AG08396 (cell line): ENCODE data around the gene TRPC4AP.

Experiments used
- DNase-seq: peaks from one replicate; pipeline ENCODE4 v3.0.0; 2012; ENCODE audit warnings: low spot score, mixed read lengths

The TRPC4AP gene

GRCh38 chr20:35013421-35014411 lies 78.9 kb downstream of the TRPC4AP start:
- no peak for DNase-seq

GRCh38 chr20:35012227-35013069 lies 80.2 kb downstream of the TRPC4AP start:
- DNase-seq = peak; percentile 18

- DNase-seq = no peak
Measured at GRCh38 chr20:35011589-35012226, 80.9 kb downstream of the TRPC4AP start.

- DNase-seq = peak; percentile 5
Measured at GRCh38 chr20:35010405-35011192, 82.0 kb downstream of the TRPC4AP start.

- no peak for DNase-seq
Measured at GRCh38 chr20:35009665-35010328, 82.8 kb downstream of the TRPC4AP start.

- DNase-seq = peak; percentile 63
Measured at GRCh38 chr20:35008411-35009342, 83.9 kb downstream of the TRPC4AP start.

- no peak for DNase-seq
Measured at GRCh38 chr20:35007891-35008290, 84.7 kb downstream of the TRPC4AP start.

GRCh38 chr20:35007413-35007812 lies 85.2 kb downstream of the TRPC4AP start:
- no peak for DNase-seq

- DNase-seq = no peak
Measured at GRCh38 chr20:35006531-35006971, 86.1 kb downstream of the TRPC4AP start.

- no peak for DNase-seq
Measured at GRCh38 chr20:35006009-35006408, 86.6 kb downstream of the TRPC4AP start.

- no peak for DNase-seq
Measured at GRCh38 chr20:35005463-35005961, 87.1 kb downstream of the TRPC4AP start.

- no peak for DNase-seq
Measured at GRCh38 chr20:35004749-35005462, 87.7 kb downstream of the TRPC4AP start.

GRCh38 chr20:35004051-35004725 lies 88.4 kb downstream of the TRPC4AP start:
- DNase-seq = no peak

GRCh38 chr20:35003211-35004031 lies 89.2 kb downstream of the TRPC4AP start:
- DNase-seq = no peak

- DNase-seq = no peak
Measured at GRCh38 chr20:35002426-35003210, 90.0 kb downstream of the TRPC4AP start.

- no peak for DNase-seq
Measured at GRCh38 chr20:35001596-35002362, 90.8 kb downstream of the TRPC4AP start.
